ENCODE results near the gene EPC1. TPM values are rescaled to one million over a fixed set of nuclear protein-coding genes. Genes with fewer than 3 reads are reported as not detected.
"Not testable (repeated sequence)": the region's sequence is repeated elsewhere in the genome, so short reads cannot be mapped to it uniquely, and the experiment has no call there.

The EPC1 gene
- total RNA-seq, 2 experiments from 2014 or later, result 173 to 181 TPM

DNA sequence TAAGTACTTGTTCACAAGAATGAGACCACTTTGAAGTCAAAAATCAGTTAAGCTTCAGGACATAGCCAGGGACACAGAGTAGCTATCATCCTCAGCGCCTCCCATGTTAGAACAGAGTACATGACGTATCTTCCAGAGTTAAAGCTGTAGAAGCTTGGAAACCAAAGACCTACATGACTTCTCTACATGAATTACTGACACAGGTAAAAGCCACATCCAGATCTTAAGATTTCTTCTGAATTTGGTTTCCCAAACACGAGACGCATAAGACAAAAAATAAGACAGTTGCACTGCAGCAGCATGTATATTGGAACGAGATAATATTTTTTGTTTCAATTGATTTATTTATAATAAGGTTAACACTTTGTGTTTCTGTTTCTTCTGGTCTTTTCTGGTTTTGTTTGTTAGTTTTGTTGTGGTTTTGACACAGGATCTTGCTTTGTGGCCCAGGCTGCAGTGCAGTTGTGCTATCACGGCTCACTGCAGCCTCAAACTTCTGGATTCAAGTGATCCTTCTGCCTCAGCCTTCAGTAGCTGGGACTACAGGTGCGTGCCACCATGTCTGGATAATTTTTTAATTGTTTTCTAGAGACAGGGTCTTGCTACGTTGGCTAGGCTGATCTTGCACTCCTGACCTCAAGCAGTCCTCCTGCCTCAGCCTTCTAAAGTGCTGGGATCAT, 10.2 kb upstream of the EPC1 start:
- Mint-ChIP-seq H3K4me1 (ENCODE audit: low read depth) (peaks cover 80% of the 10 kb centered on the region), H3K9me3 (peaks cover 4% of the 10 kb centered on the region), H3K36me3 (ENCODE audit: low read depth) (peaks cover 53% of the 10 kb centered on the region), H3K27ac (peak overlapping the region; percentile 86), H3K27me3 (no peaks in the 10 kb centered on the region), H3K4me3 (peak overlapping the region; percentile 65)
- TF ChIP-seq, protein P1, sequence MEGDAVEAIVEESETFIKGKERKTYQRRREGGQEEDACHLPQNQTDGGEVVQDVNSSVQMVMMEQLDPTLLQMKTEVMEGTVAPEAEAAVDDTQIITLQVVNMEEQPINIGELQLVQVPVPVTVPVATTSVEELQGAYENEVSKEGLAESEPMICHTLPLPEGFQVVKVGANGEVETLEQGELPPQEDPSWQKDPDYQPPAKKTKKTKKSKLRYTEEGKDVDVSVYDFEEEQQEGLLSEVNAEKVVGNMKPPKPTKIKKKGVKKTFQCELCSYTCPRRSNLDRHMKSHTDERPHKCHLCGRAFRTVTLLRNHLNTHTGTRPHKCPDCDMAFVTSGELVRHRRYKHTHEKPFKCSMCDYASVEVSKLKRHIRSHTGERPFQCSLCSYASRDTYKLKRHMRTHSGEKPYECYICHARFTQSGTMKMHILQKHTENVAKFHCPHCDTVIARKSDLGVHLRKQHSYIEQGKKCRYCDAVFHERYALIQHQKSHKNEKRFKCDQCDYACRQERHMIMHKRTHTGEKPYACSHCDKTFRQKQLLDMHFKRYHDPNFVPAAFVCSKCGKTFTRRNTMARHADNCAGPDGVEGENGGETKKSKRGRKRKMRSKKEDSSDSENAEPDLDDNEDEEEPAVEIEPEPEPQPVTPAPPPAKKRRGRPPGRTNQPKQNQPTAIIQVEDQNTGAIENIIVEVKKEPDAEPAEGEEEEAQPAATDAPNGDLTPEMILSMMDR (IDR thresholded peaks at IDR 0.05), result no peak
- Histone ChIP-seq H3K27me3 (ENCODE audit: control insufficient read depth in 1 of 2, insufficient read depth in 2 of 2, low read length in 2 of 2) (no peaks in the 10 kb centered on the region), H3K27ac (ENCODE audit: low read depth in 1 of 2, low read length in 2 of 2) (peak overlapping the region in 1 of 2 donors; percentile 51), H3K4me1 (ENCODE audit: insufficient read depth, low read length) (peaks cover 70% of the 10 kb centered on the region), H3K9me3 (ENCODE audit: control insufficient read depth in 1 of 2, insufficient read depth in 1 of 2, low read length in 2 of 2) (peaks cover 0 to 3% of the 10 kb centered on the region in 2 experiments), H3K4me3 (ENCODE audit: low read length) (peak overlapping the region; percentile 8), H3K36me3 (ENCODE audit: insufficient read depth, low read length) (peaks cover 14% of the 10 kb centered on the region)
- POLR2A ChIA-PET, result interaction anchor here (1.0 to 3.8 kb wide), 5 partner anchors 9 to 21 kb away, joined by 3 to 18 read pairs (median 13); no protein-coding TSS in a partner anchor
- CTCF ChIA-PET, result interaction anchor here (1.0 kb wide), 1 partner anchor 11 kb away, joined by 7 read pairs; no protein-coding TSS in a partner anchor
- peak in 4 of 14 experiments; percentile 36 to 69 (median 65) for DNase-seq
- ATAC-seq (ENCODE audit: poor library complexity), result peak; percentile 89
- intact Hi-C loops (cut with DNase I, micrococcal nuclease), result loop anchor here in 1 of 2 experiments (10.0 kb wide), 2 partner anchors 432 to 788 kb away; partner anchors contain the start of gene ARHGAP12

DNA sequence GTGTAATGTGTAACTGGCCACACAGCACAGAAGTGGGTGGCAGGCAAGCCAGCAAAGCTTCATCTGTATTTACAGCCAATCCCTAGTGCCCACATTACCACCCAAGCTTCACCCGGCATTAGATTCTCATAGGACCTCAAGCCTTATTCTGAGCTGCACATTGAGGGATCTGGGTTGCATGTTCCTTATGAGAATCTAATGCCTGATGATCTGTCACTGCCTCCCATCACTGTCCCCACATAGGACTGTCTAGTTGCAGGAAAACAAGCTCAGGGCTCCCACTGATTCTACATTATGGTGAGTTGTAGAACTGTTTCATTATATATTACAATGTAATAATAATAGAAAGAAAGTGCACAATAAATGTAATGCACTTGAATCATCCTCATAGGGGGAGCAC, 7.7 kb upstream of the EPC1 start:
- H3K36me3 Mint-ChIP-seq (ENCODE audit: low read depth), result peaks cover 31% of the 10 kb centered on the region
- H3K4me1 Mint-ChIP-seq (ENCODE audit: low read depth), result peaks cover 76% of the 10 kb centered on the region
- not testable (repeated sequence) for H3K27ac ChIP-seq (ENCODE audit: low read depth in 1 of 2, low read length in 2 of 2); H3K36me3 ChIP-seq (ENCODE audit: insufficient read depth, low read length); DNase-seq; ATAC-seq (ENCODE audit: poor library complexity); H3K9me3 Mint-ChIP-seq; H3K27me3 ChIP-seq (ENCODE audit: control insufficient read depth in 1 of 2, insufficient read depth in 2 of 2, low read length in 2 of 2); H3K4me3 ChIP-seq (ENCODE audit: low read length); H3K4me3 Mint-ChIP-seq; H3K9me3 ChIP-seq (ENCODE audit: control insufficient read depth in 1 of 2, insufficient read depth in 1 of 2, low read length in 2 of 2); H3K27me3 Mint-ChIP-seq
- POLR2A ChIA-PET, result interaction anchor here (0.7 to 1.0 kb wide), 2 partner anchors 9 to 91 kb away, joined by 3 to 5 read pairs; partner anchors contain the start of gene CCDC7
- peaks cover 63% of the 10 kb centered on the region for H3K4me1 ChIP-seq (ENCODE audit: insufficient read depth, low read length)
- intact Hi-C loops (cut with DNase I, micrococcal nuclease), result loop anchor here in 1 of 2 experiments (10.0 kb wide), 2 partner anchors 430 to 790 kb away; partner anchors contain the start of gene ARHGAP12
- peak overlapping the region; percentile 69 for H3K27ac Mint-ChIP-seq
- CTCF ChIA-PET, result interaction anchor here (0.6 to 0.7 kb wide), 2 partner anchors 95 to 1610 kb away, joined by 3 read pairs; no protein-coding TSS in a partner anchor

DNA sequence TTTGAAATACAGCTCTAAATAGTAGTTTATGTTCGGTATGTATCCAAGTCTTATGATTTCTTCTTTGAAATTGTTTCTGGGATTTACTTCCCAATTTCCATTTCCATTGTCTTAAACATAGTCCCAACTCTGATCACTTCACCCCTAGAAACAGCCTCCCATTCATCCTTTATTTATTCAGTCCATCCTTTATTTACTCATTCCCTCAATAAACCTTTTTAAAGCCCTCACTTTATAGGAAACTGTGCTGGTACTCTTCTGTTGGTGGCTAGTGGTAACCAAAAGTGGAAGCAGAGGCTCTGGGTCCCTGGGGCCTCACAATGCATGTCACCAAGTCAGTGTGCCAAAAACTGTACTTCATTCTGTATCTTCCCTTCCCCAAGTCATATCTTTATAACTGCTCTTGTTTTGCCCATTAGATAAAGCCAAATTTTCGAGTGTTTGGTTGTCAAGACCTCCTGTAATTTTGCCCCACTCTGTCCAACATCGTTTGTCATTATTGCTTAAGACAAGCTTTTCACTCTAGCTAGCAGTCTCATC, 3.9 kb upstream of the EPC1 start:
- Histone ChIP-seq H3K27ac (ENCODE audit: low read depth in 1 of 2, low read length in 2 of 2) (peak overlapping the region in 1 of 2 donors; percentile 24), H3K36me3 (ENCODE audit: insufficient read depth, low read length) (peaks cover 2% of the 10 kb centered on the region), H3K4me3 (ENCODE audit: low read length) (no peak overlapping the region), H3K27me3 (ENCODE audit: control insufficient read depth in 1 of 2, insufficient read depth in 2 of 2, low read length in 2 of 2) (no peaks in the 10 kb centered on the region), H3K4me1 (ENCODE audit: insufficient read depth, low read length) (peaks cover 52% of the 10 kb centered on the region), H3K9me3 (ENCODE audit: control insufficient read depth in 1 of 2, insufficient read depth in 1 of 2, low read length in 2 of 2) (no peaks in the 10 kb centered on the region)
- H3K27ac Mint-ChIP-seq, result peak overlapping the region; percentile 100
- no peaks in the 10 kb centered on the region for H3K27me3 Mint-ChIP-seq
- peak overlapping the region; percentile 47 for H3K4me3 Mint-ChIP-seq
- CTCF ChIA-PET, result no interaction called here
- H3K36me3 Mint-ChIP-seq (ENCODE audit: low read depth), result peaks cover 26% of the 10 kb centered on the region
- ATAC-seq (ENCODE audit: poor library complexity) (no peak), DNase-seq (no peak)
- peaks cover 79% of the 10 kb centered on the region for H3K4me1 Mint-ChIP-seq (ENCODE audit: low read depth)
- TF ChIP-seq, protein P1 (IDR thresholded peaks at IDR 0.05), result no peak
- intact Hi-C loops (cut with DNase I, micrococcal nuclease), result loop anchor here in 1 of 2 experiments (10.0 kb wide), 2 partner anchors 426 to 794 kb away; partner anchors contain the start of gene ARHGAP12
- POLR2A ChIA-PET, result interaction anchor here (1.1 kb wide), 1 partner anchor 28 kb away, joined by 3 read pairs; no protein-coding TSS in a partner anchor
- H3K9me3 Mint-ChIP-seq, result no peaks in the 10 kb centered on the region
